OCI-LY7 (cell line): ENCODE data around the gene PACSIN2.

Source experiments
- CTCF ChIP-seq: fragments of 200-600 bp; sonication (generic); conservative IDR thresholded peaks from 2 replicates; pipeline ENCODE4 v1.5.1; 2014; ENCODE audit warnings: mild to moderate bottlenecking, antibody characterized with exemption, low read length, moderate library complexity, mixed read lengths
- EZH2phosphoT487 ChIP-seq: fragments of 200-600 bp; sonication (generic); IDR thresholded peaks from 2 replicates; pipeline ENCODE4 v1.6.1; 2018; ENCODE audit warnings: low read depth, borderline replicate concordance, mild to moderate bottlenecking, mixed run types, antibody characterized with exemption, low read length, moderate library complexity, mixed read lengths

- TF ChIP-seq CTCF, result no peak
- TF ChIP-seq EZH2phosphoT487, result no peak
These were observed 18.1 kb downstream of the PACSIN2 start for GRCh38 chr22:42996646-42997365.
